ENCODE measurements around the gene TRAK1. TPM values are rescaled to one million over a fixed set of nuclear protein-coding genes. Genes with fewer than 3 reads are reported as not detected.
"Not testable (repeated sequence)": the region's sequence is repeated elsewhere in the genome, so short reads cannot be mapped to it uniquely, and the experiment has no call there.

Gene TRAK1
- total RNA-seq, 1 donor, result 36.9 TPM

DNA sequence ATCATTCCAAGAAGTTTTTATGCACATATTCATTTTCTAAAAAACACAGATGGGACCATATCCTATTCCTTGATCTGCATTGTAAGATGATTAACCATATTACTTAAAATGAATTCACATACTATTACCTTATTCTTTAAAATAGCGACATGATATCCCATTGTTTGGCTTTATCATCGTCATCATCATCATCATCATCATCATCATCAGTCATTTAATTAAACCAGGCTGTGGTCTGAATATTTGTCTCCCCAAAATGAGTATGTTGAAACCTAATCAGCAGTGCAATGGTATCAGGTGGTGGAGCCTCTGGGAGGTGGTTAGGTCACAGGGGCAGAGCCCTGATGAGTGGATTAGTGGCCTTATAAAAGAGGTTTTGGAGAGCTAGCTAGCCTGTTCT lies 4.4 kb downstream of the TRAK1 start:
- no peak for DNase-seq (ENCODE audit: low read depth in 2 of 3, low spot score in 2 of 3)

DNA sequence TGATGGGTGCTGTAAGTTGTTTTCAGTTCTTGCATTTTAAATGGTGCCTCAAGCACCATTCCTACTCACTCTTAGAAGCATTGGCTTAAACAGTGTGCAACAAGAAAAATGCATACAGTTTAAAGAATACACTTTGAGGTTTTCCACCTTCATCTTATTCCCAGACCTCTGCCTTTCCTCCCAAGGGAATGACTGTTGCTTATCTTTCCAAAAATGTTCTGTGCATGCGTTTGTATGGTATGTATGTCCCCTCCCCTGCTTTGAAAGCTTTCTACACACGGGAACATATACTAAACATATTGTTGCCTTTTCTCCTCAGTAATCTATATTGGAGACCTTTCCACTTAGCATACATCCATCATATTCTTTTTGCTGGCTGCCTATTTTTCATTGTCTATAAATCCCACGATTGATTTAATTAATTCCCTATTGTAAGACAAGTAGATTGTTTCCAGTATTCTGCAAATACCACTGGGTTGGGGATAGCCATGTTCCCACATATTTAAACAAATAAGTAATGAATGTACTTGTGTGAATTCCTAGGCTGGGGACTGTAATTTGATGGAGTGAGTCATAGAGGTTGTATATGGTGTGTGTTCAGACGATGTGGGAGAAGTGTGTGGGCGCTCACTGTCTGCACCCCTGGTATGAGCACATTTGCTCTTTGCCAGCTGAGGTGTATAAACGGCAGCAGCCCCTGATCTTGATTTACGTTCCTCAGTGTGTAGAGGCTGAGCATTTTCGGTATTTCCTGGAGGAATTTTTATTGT lies 5.8 kb downstream of the TRAK1 start:
- no peak for DNase-seq (ENCODE audit: low read depth in 2 of 3, low spot score in 2 of 3)

DNA sequence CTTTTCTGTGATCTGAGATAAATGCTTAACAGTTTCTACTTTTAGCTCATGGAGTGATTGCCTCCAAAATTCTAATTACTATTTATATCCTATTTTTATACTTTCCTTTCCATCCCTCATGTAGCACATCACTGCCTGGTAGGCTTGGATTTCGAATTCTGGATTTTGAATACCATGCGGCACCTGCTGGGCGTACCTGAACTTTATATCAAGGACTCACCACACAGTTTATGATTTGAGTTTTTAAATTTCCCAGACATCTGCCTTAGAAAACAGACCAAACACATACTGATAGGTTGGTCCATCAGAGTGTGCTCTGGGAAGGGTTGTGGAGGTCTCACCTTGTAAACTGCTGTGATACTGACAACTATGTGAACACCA lies 6.4 kb downstream of the TRAK1 start:
- no peak for DNase-seq (ENCODE audit: low read depth in 2 of 3, low spot score in 2 of 3)

DNA sequence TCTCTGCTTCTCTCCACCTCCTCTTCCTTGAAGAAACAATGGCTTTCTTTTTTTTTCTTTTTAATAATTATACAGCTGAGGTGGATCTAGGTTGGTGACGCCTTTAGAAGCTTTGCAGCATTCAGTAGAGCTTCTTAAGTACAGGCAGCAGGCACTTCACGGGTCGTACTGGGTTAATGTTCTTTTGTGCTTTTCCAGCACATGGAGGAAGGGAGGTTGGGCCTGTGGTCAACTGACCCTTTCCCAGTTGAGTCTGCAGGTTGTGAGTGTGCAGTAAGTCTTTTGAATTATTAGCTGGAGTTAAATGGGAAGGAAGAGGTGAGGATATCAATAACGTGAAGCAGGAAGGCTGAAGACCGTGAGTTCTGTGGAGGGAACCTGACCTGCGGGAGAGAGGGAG lies 7.0 kb downstream of the TRAK1 start:
- DNase-seq (ENCODE audit: low read depth in 2 of 3, low spot score in 2 of 3), result no peak

DNA sequence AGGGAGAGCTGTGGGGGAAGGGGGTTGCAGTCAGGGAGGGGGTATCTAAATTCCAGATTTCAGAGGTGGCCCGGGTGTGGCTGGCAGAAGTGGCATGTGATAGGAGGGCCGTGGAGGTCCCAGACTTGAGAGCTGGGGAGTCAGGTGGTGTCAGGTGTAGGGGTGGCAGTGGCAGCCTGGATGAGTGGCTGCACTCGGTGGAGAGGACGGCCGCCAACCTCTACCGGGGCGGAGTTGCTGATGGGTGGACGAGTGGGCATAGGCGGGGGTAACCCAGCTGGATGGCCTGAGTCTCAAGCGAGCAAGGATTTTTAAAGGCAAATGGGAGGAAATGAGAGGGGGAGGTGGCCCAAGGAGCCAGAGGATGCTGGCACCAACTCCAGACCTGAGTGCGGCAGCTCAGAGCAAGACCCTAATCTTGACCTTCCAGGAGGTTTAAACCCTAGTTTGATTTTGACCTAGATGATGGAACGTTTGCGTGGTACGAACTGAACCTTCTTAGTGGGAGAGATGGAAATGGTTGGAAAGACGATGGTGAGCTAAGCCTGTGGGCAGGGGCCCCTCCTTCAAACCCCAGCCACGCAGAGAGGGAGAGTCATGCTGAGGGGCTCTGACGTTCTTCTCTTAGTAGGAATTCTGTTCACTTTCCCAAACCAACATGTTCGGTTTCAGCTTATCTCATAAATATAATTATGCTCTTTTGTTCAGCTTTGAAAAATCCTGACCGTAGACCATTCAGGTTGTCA lies 8.0 kb downstream of the TRAK1 start:
- DNase-seq (ENCODE audit: low read depth in 2 of 3, low spot score in 2 of 3), result no peak

DNA sequence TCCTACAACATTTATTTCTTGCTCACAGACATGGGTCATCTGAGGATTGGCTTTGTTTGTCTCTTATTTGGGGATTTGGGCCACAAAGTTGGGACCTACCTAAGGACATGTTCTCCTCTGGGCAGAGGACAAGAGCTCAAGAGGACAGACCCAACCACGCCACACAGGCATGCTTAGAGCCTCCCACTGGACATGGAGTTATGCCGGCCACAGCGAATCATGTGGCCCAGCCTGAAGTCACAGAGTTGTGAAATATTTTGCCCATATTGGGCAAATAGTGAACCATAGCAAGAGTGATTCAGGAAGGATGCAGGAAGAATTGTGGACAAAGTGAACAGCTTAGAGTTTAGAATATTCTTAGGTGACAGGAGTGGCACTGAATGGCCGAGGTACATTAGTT lies 9.9 kb downstream of the TRAK1 start:
- DNase-seq (ENCODE audit: low read depth in 2 of 3, low spot score in 2 of 3), result no peak

DNA sequence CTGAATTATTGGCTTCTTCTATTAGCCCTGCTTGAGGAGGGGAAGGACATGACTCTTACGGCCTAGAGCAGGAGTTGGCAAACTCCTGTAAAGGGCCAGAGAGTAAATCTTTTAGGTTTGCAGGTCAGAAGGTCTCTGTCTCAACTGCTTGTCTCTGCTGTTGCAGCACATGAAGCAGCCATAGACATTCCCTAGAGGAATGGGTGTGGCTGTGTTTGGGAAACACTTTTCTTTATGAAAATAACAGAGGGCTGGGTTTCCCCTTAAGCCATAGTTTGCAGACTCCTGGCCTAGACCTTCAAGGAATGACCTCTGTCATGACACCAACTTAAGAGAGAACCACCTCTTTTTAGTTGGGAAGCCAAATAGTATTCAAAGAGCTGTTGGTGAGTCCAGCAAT lies 10.3 kb downstream of the TRAK1 start:
- no peak for DNase-seq (ENCODE audit: low read depth in 2 of 3, low spot score in 2 of 3)

DNA sequence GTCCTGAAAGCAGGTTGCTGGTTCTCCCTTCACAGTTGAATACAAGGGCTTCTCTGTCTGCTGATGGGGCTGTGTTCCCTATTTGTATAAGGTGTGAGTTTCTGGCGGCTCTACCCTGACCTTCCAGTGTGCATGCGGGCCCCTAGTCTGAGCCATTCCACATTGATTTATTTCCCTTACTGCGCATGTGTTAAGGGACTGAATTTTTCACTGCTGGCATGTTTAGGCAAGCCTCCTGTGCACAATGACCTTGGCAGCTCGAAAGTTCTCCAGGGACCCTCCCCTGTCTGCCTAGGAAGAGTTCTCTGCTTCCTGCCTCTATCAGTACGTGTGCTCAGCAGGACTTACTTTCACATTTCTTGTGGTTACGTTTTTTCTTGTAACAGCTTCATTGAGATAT lies 11.4 kb downstream of the TRAK1 start:
- no peak for DNase-seq (ENCODE audit: low read depth in 2 of 3, low spot score in 2 of 3)

DNA sequence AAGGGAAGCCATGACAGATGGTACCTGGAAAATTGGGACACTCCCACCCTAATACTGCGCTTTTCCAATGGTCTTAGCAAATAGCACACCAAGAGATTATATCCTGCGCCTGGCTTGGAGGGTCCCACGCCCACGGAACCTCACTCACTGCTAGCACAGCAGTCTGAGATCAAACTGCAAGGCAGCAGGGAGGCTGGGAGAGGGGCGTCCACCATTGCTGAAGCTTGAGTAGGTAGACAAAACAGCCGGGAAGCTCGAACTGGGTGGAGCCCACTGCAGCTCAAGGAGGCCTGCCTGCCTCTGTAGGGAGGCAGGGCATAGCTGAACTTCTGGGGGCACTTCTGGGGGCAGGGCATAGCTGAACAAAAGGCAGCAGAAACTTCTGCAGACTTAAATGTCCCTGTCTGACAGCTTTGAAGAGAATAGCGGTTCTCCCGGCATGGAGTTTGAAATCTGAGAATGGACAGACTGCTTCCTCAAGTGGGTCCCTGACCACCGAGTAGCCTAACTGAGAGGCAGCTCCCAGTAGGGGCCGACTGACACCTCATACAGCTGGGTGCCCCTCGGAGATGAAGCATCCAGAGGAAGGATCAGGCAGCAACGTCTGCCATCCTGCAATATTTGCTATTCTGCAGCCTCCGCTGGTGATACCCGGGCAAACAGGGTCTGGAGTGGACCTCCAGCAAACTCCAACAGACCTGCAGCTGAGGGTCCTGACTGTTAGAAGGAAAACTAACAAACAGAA lies 12.9 kb downstream of the TRAK1 start:
- DNase-seq (ENCODE audit: low read depth in 2 of 3, low spot score in 2 of 3), result not testable (repeated sequence)

DNA sequence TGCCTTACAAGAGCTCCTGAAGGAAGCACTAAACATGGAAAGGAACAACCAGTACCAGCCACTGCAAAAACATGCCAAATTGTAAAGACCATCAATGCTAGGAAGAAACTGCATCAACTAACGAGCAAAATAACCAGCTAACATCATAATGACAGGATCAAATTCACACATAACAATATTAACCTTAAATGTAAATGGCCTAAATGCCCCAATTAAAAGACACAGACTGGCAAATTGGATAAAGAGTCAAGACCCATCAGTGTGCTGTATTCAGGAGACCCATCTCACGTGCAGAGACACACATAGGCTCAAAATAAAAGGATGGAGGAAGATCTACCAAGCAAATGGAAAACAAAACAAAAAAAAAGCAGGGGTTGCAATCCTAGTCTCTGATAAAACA lies 14.8 kb downstream of the TRAK1 start:
- DNase-seq (ENCODE audit: low read depth in 2 of 3, low spot score in 2 of 3), result not testable (repeated sequence)

DNA sequence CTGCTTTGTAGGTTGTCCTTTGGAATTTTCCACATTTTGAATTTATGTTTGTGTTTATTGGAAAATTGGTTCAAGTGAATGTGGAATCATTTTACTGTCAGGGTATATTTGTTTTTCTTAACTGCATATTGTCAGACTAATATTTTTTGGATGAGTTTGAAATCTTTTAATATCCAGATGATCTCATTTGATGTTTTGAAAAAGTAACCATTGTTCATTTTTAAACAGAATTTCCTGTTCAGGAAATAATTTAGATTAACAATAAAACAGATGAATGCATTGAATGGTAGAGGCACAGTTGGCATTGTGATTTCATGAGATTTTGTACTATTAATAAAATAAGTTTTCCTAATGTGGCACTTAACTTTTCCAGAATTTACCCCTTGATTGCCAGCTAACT lies 15.5 kb downstream of the TRAK1 start:
- DNase-seq (ENCODE audit: low read depth in 2 of 3, low spot score in 2 of 3), result no peak

DNA sequence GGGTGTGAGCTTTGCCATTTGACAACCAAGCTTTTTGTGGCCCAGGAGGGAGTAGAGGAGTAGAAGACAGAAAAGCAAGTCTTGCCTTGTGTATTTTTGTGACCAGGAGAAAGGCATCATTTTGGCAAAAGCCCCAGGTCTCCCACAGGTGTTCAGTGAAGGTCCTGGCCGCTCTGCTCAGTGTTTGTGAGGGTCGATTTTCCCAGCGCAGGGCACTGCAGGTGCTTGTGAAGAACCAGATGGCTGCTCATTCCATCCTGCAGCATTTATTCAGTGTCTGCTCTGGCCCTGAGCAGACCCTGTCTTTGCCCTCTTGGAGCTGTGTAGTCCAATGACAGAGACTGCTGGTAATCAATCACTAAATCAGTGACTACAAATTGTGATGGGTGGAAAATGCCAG lies 19.5 kb downstream of the TRAK1 start:
- DNase-seq (ENCODE audit: low read depth in 2 of 3, low spot score in 2 of 3), result no peak

DNA sequence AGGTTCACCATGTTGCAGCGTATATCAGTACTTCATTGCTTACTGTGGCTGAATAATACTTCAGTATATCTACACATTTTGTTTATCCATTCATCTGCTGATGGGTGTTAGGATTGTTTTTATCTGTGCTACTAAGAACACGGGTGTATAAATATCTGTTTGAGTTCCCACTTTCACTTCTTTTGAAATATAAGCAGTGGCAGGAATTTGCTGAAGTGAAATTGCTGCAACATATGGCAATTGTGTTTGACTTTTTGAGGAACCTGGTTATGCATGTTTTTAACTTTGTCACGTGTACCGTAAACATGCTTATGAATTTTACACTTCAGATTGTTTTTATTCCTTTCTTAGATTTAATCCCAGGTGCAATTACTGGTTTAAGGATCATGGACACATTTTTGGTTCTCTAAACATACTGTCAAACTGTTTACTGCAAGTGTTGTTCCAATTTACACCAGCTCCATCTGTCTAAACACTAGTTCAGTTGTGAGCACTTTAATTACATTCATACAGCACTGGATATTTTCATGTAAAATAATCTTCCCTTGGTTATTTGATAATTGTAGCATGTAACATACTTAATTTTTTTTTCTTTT lies 23.1 kb downstream of the TRAK1 start:
- no peak for DNase-seq (ENCODE audit: low read depth in 2 of 3, low spot score in 2 of 3)

DNA sequence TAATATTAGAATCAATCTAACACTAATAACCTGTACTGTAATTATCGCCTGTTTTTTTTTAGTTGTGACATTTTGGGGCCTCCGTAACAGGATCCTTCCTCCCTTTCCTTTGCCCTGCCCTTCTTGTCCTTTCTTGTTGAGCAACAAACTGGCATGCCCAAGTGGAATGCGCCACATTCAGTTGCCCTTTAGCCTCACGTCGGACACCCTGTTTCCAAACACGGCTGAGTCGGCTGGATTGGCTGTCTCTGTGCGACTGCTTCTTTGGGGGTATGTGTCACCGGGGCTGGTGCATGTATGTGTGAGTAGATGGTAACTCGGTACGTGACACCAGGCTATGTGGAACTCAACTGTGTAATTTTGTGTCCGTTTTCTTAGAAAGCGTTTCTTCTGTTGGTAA lies 24.1 kb downstream of the TRAK1 start:
- no peak for DNase-seq (ENCODE audit: low read depth in 2 of 3, low spot score in 2 of 3)

DNA sequence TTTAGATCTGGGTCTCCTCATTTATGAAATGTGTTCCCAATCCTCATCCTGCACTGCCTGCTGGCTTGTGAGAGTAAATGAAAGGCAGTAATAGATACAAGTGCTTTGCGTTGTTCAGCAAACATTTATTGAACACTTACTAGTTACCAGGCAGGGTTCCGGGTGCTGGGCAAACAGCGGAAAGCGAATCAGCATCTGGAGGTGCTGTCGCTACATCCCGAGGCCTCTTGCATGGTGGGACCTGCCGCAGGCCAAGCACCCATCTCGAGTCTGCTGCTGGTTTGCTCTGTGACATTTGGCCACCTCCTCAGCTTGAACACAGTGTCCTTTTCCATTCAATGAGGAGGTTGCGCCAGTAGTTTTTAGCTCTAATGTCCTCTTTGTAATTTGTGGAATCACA lies 24.8 kb downstream of the TRAK1 start:
- no peak for DNase-seq (ENCODE audit: low read depth in 2 of 3, low spot score in 2 of 3)

DNA sequence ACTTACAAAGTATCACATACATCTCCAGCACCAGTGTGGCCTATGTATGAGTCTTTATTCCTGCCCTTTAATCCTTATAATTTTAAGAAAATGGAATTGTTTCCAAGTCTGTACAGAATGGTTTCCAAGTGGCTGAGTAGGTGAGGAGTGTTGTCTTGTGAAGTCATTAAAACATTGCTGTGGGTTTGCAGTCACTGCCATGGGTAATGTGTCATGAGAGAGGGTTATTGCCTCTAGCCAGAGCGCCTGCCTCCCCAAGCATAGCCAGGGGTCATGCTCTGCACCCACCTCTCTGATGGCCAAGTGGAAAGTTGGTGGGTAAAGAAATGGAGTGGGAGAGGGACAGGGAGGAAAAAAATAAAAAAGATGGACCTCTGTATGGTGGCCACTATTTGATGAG lies 25.3 kb downstream of the TRAK1 start:
- no peak for DNase-seq (ENCODE audit: low read depth in 2 of 3, low spot score in 2 of 3)

DNA sequence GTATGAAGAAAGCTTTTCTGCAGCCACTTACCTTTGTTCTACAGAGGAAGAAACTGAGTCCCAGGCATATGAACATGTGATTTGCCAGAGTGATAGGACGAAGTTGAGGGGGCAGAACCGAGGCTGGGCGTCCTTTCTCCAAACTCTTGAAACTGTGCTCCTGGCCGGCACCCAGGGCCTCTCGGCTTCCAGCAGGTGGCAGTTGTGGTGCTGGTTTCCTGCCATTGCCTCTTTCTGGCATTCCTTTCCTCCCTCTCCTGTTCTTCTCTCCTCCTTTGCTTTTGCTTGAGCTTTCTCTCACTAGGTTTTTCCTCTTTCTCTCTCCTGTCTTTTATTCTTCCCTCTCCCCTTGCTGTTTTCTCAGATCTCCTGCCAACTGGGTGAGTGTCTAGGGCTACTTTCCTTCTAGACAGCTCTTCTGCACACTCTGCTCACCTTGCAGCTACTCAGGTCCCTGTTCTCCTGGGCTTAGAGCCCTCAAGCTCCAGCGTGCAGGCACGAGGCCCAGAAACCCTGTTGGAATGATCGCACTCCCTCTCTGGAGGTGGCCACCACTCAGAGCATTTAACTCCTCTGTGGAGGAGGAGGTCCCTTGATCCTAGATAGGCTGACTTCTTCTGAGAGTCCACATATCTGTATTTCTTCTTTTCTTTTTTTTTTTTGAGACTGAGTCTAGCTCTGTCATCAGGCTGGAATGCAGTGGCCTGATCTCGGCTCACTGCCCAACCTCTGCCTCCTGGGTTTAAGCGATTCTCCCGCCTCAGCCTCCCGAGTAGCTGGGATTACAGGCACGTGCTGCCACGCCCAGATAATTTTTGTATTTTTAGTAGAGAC lies 26.2 kb downstream of the TRAK1 start:
- DNase-seq (ENCODE audit: low read depth in 2 of 3, low spot score in 2 of 3), result no peak

DNA sequence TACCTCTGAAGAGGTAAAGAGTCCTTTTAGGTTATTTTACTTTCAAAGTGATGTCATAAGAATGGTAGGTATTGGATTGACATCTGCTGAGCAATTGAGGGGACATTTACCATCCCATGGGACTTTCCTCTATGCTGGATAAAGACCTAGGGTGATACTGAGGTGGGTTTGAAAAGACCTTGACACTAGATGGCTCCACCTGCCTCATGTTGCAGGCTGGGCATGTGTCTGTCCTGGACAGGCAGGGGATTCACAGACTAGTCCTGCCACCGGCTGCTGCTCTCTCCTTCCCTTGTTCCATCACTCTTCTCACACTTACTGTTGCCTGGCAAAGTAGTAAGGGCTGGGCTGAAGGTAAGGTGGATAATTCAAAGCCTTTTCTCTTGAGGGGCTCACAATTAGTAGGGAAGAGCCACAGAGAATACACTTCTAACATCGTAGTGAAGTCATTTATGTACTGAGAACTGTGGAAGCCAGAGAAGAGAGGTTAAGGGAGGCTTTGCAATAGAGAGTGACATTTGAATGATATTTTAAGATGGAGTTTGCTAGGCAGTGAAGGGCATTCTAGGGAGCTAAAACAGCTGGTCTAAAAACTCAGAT lies 27.7 kb downstream of the TRAK1 start:
- peak in 2 of 3 donors; percentile 42 to 60 for DNase-seq (ENCODE audit: low read depth in 2 of 3, low spot score in 2 of 3)

DNA sequence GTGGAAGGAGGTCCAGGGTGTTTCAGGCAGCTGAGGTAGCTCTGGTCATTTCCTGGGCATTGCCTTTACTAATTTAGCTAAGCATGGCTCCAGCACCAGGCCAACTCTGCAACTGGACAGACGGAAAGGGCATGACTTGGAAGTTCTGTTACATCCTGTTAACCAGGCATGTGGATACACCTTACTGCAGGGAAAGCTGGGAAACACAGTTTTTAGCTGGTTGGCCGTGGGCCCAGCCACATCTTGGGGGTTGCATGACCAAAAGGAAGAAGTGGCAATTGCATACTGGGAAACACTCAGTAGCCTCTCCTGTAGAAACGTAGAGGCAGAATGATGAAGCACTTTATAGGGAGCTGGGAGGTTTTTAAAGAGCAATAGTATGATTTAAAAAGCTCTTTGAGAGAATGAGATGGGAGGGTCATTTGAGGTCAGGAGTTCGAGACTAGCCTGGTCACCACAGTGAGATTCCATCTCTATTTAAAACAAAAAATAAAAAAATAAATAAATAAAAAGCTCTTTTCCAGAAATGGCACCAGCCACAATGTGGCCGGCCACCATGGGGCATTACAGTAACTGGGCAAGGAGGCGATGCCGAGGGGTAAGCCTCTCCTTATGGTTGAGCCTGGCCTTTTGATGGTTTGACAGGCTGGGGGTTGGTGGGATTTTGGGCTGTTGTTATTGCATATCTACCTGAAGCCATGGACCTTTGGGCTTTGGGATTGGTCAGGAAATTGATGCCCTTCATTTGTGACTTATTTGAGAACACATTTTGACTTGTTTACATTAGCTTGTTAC lies 28.6 kb downstream of the TRAK1 start:
- peak in 1 of 3 donors; percentile 31 for DNase-seq (ENCODE audit: low read depth in 2 of 3, low spot score in 2 of 3)

Data from hematopoietic multipotent progenitor cell (in vitro differentiated cells).